Kidney glomerular epithelial cell (primary cell): ENCODE data around the gene TRIM17.
A peak's percentile ranks its signal among the peaks of the same experiment; 100 is the strongest.

Experiments used
- DNase-seq: peaks from one replicate; lab custom pipeline; 2025; lab: John Stamatoyannopoulos, UW

TRIM17 gene

DNA sequence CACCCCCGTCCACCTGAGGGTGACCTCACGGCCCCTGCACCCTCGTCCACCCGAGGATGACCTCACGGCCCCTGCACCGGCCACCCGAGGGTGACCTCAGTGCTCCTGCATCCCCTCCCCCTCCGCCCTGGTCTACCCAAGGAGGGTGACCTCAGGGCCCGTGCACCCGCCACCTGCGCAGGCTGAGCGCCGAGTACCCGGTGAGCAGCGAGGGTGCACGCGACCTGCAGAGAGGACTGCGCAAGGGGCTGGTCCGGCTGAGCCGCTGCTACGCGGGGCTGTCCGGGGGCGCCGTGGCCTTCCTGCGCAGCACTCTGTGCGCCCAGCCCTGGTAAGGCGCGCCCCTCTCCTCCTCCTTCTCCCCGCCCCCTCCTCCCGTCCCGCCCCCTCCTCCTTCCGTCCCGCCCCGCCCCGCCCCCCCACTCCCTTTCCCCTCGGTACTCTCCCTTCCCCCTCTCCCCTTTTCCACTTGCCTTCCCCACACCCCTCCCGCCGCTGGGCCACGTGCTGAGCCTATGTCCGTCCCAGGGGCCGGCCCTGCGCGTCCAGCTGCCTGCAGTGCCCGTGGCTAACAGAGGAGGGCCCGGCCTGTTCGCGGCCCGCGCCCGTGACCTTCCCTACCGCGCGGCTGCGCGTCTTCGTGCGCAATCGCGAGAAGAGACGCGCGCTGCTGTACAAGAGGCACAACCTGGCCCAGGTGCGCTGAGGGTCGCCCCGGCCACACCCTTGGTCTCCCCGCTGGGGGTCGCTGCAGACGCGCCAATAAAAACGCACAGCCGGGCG lies 38.4 kb downstream of the TRIM17 start:
- no peak for DNase-seq

DNA sequence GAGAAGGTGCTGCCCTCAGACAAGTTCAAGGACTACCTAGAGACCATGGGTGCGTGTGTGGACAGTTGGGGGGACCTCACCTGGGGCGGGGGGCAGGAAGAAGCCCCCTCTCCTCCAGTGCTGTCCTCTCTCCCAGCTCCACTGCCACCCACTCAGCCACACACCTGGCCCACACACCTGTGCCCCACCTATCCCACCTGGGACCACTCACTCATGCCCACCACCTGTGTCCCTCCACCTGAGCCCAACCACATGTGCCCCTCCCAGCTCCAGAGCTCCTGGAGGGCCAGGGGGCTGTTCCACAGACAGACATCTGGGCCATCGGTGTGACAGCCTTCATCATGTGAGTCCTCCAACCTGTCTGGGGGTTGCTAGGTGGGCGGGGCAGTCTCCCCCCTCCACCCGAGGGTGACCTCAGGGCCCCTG lies 39.0 kb downstream of the TRIM17 start:
- no peak for DNase-seq

DNA sequence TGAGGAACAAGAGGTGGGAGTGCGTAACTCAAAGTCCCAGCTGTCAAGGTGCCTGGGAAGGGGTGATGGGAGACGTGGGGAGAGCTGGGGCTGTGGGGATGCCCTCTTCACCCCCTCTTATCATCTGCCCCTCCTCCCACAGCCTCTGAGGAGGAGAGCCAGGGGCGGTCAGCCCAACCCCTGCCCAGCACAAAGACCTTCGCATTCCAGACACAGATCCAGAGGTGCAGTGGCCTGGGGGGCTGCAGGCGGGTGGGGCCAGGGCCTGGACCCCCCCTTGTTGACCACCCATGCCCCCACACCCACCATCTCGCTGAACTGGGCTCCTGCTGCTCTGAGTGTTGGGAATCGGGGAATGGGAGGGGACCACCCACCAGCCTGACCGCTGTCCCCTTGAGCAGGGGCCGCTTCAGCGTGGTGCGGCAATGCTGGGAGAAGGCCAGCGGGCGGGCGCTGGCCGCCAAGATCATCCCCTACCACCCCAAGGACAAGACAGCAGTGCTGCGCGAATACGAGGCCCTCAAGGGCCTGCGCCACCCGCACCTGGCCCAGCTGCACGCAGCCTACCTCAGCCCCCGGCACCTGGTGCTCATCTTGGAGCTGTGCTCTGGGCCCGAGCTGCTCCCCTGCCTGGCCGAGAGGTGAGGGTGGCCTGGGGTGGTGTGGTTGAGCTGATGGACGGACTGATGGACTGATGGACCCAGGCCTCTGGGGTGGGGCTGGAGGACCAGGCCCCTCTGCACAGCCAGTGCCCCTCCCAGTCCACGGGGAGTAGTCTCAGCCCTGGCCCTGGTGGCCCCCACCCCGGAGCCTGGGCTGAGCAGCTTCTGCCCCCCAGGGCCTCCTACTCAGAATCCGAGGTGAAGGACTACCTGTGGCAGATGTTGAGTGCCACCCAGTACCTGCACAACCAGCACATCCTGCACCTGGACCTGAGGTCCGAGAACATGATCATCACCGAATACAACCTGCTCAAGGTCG lies 39.7 kb downstream of the TRIM17 start:
- no peak for DNase-seq

DNA sequence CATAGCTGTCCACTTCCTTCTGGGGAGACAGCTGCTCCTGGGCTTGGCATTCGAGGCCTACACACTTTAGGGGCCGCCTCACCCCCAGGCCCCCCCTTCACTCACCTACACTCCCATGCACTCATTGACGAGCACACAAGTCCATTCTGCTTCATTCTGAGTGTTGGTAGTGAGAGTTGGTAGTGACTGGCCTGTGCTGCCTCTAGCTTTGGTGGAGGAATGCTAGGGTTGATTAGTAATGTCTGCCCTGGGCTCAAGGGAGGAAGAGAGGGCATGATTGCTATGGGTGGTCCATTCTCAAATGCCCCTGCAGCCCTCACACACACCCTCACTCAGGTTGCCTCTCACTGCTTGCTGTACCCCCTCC lies 40.4 kb downstream of the TRIM17 start:
- DNase-seq, result no peak

DNA sequence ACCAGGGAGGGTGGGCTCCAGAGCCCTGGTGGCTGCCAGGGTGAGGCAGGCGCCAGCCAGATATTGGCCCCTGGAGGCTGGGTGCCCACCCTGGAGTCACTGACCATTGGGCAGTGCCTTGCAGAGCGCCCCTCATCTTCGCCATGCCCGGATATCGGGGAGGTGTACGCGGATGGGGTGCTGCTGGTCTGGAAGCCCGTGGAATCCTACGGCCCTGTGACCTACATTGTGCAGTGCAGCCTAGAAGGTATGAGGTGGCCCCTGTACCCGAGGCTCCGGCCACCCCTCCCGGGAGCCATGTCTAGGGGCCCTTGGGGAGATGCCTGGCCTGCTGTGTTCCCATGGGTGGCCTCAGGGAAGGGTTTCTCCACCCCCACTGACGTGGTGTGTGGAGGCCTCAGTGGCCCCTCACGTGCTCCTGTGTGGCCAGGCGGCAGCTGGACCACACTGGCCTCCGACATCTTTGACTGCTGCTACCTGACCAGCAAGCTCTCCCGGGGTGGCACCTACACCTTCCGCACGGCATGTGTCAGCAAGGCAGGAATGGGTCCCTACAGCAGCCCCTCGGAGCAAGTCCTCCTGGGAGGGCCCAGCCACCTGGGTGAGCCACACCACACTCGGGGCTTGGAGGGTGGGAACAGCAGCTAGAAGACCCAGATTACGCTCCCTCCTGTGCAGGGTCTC lies 40.9 kb downstream of the TRIM17 start:
- DNase-seq, result no peak

DNA sequence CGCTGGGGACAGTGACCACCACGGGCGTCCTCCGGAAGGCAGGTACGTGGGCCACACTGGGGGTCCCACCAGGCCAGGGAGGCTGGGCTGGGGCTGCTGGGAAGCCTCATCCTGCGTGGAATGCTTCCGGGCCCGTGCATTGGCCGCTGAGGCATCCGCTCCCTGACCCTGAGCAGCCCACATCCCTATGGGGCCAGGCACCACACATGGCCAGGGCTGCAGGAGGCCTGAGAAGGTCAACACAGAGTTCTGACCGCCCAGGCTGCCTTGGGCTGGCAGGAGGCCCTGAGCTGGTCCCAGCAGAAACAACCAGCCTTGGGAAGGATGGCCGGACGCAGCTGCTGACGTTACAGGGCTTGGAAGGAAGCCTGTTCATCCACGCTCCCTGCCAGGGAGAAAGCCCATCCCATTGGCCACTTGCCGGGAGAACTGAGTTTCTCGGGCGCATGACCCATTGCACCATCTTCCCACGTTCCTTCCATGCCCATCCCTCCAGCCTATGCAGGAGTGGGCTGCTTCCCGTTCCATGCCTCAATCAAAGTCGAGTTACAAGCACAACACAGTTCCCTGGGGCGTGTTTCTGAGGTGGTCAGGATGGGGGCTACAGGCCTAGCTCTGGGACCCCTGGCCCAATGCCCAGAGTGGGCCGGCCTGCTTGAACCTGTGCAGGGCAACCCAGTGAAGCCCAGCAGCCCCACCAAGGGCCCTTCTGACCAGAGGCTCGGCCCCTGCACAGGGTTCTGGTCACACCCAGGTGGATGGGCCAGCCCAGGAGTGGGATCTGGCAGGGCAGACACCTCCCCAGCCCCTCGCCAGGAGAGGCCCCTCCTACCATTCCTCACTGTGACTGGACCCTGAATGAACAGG lies 41.7 kb downstream of the TRIM17 start:
- DNase-seq, result no peak

DNA sequence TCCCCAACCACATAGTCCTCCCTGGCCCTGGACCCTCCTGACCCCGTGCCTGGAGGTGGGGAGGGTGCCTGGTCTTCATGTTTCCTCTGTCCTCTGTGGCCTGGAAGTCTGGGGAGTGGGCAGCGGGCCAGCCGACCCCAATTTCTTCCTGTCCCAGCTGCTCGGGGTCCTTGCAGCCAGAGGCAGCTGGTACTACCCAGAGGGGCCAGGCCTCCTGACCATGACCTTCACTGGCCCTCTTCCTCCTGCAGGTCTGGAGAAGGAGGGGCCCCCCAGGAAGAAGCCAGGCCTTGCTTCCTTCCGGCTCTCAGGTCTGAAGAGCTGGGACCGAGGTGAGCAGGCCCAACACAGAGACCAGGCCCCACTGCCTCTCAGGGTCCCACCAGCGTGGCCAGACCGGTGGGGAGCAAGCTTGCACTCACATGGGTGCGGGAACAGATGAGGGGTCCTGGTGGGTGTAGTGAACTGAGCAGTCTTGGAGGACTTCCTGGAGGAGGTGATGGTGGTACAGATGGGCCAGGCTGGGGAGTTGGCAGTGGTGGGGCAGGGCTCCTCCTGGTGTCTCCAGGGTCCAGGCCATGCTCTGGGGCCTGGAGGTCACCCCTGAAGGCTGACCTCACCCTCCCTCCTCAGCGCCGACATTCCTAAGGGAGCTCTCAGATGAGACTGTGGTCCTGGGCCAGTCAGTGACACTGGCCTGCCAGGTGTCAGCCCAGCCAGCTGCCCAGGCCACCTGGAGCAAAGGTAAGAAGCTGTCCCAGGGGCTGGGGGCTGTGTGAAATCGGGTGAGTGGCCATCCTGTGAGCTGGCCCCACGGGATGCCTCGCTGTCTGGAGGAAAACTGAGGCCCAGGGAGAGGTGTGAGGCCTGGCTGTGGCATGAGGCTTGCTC lies 42.7 kb downstream of the TRIM17 start:
- DNase-seq, result no peak

DNA sequence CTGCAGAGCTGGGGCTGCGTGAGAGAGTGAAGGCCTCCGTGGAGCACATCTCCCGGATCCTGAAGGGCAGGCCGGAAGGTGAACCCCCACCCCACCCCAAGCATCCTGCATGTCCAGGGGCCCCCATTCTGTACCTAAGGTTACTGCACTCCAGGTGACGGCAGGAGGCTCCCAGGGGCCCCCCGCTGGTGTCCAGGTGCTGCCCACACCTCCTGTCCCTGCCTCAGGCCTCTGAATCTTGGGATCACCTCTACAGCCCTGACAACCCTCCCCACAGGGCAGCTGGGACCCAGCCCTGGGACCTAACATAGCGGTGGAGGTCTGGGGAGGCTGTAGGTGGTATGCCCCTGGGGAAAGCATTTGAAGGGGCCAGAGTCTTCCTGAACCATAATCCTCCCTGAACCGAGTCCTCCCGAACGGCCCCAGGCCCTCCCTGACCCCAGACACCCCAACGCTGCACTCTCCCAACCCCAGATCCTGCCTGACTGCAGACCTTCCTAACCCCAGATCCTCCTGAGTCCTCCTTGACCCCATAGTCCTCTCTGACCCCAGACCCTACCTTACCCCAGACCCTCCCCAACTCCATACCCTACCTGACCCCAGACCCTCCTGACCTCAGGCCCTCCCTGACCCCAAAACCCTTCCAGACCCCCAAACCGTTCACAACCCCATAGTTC lies 43.5 kb downstream of the TRIM17 start:
- no peak for DNase-seq

DNA sequence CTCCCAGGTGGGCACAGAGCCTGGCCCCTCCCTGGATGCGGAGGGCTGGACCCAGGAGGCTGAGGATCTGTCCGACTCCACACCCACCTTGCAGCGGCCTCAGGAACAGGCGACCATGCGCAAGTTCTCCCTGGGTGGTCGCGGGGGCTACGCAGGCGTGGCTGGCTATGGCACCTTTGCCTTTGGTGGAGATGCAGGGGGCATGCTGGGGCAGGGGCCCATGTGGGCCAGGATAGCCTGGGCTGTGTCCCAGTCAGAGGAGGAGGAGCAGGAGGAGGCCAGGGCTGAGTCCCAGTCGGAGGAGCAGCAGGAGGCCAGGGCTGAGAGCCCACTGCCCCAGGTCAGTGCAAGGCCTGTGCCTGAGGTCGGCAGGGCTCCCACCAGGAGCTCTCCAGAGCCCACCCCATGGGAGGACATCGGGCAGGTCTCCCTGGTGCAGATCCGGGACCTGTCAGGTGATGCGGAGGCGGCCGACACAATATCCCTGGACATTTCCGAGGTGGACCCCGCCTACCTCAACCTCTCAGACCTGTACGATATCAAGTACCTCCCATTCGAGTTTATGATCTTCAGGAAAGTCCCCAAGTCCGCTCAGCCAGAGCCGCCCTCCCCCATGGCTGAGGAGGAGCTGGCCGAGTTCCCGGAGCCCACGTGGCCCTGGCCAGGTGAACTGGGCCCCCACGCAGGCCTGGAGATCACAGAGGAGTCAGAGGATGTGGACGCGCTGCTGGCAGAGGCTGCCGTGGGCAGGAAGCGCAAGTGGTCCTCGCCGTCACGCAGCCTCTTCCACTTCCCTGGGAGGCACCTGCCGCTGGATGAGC lies 44.3 kb downstream of the TRIM17 start:
- DNase-seq, result peak; percentile 29

DNA sequence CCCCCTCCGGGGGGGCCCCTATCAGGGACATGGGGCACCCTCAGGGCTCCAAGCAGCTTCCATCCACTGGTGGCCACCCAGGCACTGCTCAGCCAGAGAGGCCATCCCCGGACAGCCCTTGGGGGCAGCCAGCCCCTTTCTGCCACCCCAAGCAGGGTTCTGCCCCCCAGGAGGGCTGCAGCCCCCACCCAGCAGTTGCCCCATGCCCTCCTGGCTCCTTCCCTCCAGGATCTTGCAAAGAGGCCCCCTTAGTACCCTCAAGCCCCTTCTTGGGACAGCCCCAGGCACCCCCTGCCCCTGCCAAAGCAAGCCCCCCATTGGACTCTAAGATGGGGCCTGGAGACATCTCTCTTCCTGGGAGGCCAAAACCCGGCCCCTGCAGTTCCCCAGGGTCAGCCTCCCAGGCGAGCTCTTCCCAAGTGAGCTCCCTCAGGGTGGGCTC lies 44.9 kb downstream of the TRIM17 start:
- no peak for DNase-seq

DNA sequence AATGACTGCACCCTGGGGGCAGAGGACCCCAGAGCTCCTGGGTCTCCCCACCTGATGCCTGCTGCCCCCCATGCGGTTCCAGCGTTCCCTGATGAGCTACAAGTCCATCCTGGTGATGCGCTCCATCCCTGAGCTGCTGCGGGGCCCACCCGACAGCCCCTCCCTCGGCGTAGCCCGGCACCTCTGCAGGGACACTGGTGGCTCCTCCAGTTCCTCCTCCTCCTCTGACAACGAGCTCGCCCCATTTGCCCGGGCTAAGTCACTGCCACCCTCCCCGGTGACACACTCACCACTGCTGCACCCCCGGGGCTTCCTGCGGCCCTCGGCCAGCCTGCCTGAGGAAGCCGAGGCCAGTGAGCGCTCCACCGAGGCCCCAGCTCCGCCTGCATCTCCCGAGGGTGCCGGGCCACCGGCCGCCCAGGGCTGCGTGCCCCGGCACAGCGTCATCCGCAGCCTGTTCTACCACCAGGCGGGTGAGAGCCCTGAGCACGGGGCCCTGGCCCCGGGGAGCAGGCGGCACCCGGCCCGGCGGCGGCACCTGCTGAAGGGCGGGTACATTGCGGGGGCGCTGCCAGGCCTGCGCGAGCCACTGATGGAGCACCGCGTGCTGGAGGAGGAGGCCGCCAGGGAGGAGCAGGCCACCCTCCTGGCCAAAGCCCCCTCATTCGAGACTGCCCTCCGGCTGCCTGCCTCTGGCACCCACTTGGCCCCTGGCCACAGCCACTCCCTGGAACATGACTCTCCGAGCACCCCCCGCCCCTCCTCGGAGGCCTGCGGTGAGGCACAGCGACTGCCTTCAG lies 45.5 kb downstream of the TRIM17 start:
- no peak for DNase-seq

DNA sequence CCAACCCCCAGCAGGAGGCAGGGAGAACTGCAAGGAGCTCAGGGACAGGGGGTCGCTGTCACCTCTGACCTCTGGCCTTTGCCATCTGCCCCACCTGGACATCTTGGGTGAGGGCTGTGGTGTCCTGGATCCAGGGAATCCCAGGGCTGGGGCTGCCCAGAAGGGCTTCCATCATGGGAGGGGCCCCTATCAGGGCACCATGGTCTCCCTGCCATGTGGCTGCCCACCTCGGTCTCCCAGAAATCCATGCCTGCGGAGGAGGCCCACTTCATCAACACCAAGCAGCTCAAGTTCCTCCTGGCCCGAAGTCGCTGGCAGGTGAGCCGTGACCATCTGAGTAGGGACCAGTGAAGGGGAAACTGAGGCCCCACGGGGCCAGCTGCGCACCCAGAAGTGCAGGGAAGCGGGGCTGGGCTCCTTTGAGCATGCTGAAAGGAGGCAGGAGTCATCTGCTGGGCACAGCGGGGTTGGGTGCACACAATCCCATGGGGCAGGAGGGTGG lies 46.2 kb downstream of the TRIM17 start:
- DNase-seq, result no peak

DNA sequence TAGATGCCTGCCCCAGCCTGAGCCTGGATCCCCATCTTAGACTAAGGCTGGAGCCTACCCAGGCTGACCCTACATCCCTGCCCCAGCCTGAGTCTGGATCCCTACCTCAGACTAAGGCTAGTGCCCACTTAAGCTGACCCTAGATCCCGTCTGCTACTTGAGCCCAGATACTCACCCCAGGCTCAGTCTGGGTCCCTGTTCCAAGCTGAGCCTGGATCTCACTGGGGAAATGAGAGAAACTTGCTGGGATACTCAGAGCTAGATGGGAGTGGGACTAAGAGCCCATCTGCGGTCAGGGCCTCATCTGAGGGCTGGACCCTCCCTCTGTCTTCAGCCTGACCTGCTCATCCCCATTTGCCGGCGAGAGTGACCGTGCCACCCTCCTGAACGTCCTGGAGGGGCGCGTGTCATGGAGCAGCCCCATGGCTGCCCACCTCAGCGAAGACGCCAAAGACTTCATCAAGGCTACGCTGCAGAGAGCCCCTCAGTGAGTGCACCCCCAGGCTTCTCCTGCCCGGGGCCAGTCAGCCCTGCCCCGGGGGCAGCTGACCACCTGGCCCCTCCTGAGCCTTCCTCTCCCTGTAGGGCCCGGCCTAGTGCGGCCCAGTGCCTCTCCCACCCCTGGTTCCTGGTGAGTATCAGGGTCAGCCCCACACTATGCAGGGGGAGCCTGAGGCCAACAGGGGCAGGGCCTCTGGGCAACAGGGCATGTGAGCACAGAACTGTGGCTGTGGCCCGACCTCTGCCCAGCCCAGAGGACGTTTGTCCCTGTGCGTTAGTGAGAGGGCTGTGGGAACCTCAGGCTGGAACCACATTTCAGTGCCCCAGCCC lies 46.8 kb downstream of the TRIM17 start:
- DNase-seq, result no peak

DNA sequence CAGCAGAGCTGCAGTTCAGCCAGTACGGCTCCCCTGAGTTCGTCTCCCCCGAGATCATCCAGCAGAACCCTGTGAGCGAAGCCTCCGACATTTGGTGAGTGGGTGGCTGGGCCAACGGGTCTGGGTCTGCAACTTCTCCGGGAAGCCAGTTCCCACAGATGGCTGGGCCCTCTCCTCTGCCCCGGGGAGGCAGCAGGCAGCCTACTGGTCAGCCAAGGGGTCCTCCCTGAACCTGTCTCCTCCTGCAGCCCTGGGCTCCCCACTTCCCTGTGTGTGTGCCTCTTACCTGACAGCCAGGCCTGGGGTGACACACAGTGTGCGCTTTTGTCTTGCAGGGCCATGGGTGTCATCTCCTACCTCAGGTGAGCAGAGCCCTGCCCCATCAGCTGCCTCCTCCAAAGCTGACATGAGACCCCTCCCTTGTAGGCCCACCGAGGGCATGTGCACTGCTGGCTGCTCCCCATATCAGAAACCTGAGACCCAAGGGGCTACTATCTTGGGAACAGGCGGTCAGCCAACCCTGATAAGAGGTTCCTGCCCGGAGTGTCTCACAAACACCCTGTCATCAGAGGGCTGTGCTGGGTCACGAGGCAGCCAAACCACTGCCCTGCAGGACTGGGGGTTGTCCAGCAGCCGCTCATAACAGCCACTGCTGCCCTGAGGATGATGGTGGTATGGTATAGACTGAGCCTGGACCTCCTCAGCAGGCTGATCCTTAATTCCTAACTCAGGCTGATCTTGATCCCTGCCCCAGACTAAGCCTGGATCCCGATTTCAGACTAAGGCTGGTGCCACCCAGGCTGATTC lies 47.7 kb downstream of the TRIM17 start:
- DNase-seq, result no peak

DNA sequence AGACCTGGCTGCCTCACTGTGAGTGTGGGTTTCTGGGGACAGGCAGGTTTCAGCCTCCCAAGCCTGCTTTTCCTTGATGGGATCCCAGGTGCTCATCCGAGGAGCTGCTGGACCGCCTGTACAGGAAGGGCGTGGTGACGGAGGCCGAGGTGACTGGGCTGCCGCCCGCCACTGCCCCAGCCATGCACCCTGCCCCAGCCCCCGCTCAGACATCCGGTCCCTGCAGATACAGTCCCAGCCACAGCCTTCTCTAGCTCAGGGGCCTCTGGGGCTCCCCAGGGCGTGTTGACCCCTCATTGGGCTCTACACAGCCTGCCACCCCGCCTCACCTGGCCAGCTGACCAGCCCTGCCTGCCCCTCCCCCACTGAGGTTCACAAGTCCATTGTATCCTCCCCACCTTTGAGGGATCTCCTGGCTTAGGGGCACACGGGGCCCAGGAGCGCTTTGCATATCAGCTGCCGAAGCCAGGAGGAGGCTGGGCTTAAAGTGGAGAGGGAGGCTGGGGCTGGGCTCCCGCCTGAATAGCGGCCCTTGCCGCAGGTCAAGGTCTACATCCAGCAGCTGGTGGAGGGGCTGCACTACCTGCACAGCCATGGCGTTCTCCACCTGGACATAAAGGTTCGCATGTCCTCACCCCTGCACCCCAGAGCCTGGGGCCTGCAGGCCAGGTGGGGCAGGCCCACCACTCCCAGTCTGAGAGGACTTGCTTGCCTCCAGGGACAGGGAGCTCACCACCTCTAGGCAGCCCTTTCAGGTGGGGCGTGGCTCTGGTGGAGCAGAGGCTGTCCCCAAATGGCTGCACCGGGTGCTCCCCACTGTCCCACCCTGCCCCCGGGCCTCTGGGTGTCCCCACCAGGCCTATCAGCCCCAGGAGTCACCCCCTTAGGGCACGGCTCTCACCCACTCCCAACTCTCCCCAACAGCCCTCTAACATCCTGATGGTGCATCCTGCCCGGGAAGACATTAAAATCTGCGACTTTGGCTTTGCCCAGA lies 48.6 kb downstream of the TRIM17 start:
- no peak for DNase-seq
